Measurements from ENCODE around the gene CD163. TPM values are rescaled to one million over a fixed set of nuclear protein-coding genes. Genes with fewer than 3 reads are reported as not detected.

The CD163 gene
- total RNA-seq, 2 donors from 2014 or later: 14.4 to 25.3 TPM

DNA sequence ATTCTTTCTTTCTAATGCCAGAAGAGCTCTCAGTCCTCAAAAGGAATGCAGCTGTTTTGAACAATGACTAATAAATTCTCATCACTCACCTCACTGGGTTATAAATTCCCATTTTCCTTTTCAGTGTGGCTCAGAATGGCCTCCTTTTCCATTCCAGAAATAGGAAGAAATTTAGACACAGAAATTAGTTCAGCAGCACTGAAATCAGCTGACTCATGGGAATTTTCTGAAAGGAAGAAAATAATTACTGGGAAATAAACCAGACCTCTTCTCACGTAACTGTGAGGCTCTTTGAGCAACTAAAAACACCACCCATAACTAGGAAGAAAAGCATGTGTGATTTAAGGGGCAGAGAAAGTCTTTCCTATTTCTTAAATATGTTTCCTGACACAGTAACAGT, 23.8 kb downstream of the CD163 start:
- Histone ChIP-seq H3K9me3 (no peaks in the 10 kb centered on the region), H3K4me3 (no peak overlapping the region), H3K36me3 (no peaks in the 10 kb centered on the region), H3K27me3 (no peaks in the 10 kb centered on the region), H3K4me1 (no peaks in the 10 kb centered on the region), H3K27ac (no peak overlapping the region), H3K9ac (ENCODE audit: low read depth in 2 of 2, low read length in 2 of 2) (no peak overlapping the region)
- intact Hi-C loops (cut with DNase I): no loop called here
- no peak for TF ChIP-seq CTCF (IDR thresholded peaks at IDR 0.05)
- no peak for DNase-seq

- no peak overlapping the region for H3K27ac ChIP-seq
- H3K4me1 ChIP-seq: no peaks in the 10 kb centered on the region
- no peaks in the 10 kb centered on the region for H3K36me3 ChIP-seq
- no peaks in the 10 kb centered on the region for H3K9me3 ChIP-seq
- no peak for DNase-seq
- intact Hi-C loops (cut with DNase I): no loop called here
- H3K9ac ChIP-seq (ENCODE audit: low read depth in 2 of 2, low read length in 2 of 2): no peak overlapping the region
- TF ChIP-seq CTCF (IDR thresholded peaks at IDR 0.05): no peak
- H3K4me3 ChIP-seq: no peak overlapping the region
- H3K27me3 ChIP-seq: no peaks in the 10 kb centered on the region
Observed at GRCh38 chr12:7472060-7472459, 31.5 kb downstream of the CD163 start.

DNA sequence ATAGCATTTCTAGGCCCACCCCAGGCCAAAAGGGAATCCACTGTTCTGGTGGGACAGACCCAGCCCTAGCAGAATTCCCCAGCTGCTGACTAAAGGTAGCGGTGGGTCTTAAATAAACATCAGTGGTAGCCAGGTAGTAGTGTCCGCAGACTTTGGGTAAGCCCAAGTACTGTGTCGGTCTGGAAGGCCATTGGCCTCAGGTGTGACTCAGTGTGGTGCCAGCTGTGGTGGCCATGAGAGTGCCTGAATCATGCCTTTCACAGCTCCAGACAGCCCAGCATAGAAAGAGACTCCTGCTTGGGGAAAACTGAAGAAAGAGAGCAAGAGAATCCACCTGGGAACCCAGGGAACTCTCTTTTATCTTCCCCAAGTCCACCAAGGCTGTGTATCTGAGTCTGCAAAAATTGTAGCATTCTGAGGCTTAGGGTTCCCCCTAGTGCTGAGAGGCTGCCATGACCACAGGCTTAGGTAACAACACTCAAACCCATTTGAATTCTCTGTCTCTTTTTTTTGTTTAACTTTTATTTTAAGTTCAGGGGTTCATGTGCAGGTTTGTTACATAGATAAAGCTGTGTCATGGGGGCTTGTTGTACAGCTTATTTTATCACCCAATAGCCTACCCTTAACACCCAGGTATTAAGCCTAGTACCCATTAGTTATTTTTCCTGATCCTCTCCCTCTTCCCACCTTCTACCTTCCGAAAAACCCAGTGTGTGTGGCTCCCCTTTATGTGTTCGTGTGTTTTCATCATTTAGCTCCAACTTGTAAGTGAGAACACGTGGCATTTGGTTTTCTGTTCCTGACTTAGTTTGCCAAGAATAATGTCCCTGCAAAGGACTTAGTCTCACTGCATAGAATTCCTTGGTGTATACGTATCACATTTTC, 43.0 kb downstream of the CD163 start:
- no peaks in the 10 kb centered on the region for H3K27me3 ChIP-seq
- no peaks in the 10 kb centered on the region for H3K9me3 ChIP-seq
- no peak overlapping the region for H3K9ac ChIP-seq (ENCODE audit: low read depth in 2 of 2, low read length in 2 of 2)
- H3K4me1 ChIP-seq: no peaks in the 10 kb centered on the region
- TF ChIP-seq CTCF (IDR thresholded peaks at IDR 0.05): peak; percentile 84
- intact Hi-C loops (cut with DNase I): no loop called here
- no peaks in the 10 kb centered on the region for H3K36me3 ChIP-seq
- H3K4me3 ChIP-seq: no peak overlapping the region
- no peak overlapping the region for H3K27ac ChIP-seq
- DNase-seq: peak; percentile 54

- Histone ChIP-seq H3K4me1 (no peaks in the 10 kb centered on the region), H3K27ac (no peak overlapping the region), H3K9ac (ENCODE audit: low read depth in 2 of 2, low read length in 2 of 2) (no peak overlapping the region), H3K9me3 (no peaks in the 10 kb centered on the region), H3K36me3 (no peaks in the 10 kb centered on the region), H3K4me3 (no peak overlapping the region), H3K27me3 (no peaks in the 10 kb centered on the region)
- no peak for TF ChIP-seq CTCF (IDR thresholded peaks at IDR 0.05)
- intact Hi-C loops (cut with DNase I): loop anchor here (5.0 kb wide), 2 partner anchors 83 to 238 kb away; no protein-coding TSS in a partner anchor
- no peak for DNase-seq
Observed at GRCh38 chr12:7459973-7460372, 43.6 kb downstream of the CD163 start.

GRCh38 chr12:7451756-7452155, 51.8 kb downstream of the CD163 start:
- Histone ChIP-seq H3K4me1 (no peaks in the 10 kb centered on the region), H3K9ac (ENCODE audit: low read depth in 2 of 2, low read length in 2 of 2) (no peak overlapping the region), H3K9me3 (no peaks in the 10 kb centered on the region), H3K27me3 (no peaks in the 10 kb centered on the region), H3K4me3 (no peak overlapping the region), H3K36me3 (no peaks in the 10 kb centered on the region), H3K27ac (no peak overlapping the region)
- DNase-seq: no peak
- no peak for TF ChIP-seq CTCF (IDR thresholded peaks at IDR 0.05)
- intact Hi-C loops (cut with DNase I): no loop called here
